NCI-H1048 (cell line): ENCODE measurements around the gene CAPZA1.

Experiments used
- DNase-seq: peaks from one replicate; lab custom pipeline; 2025; lab: John Stamatoyannopoulos, UW

The CAPZA1 gene

GRCh38 chr1:112715264-112716053 is 95.8 kb downstream of the CAPZA1 start, which contains the start of gene PPM1J:
Gene PPM1J, minus strand, starts transcription at chr1:112715332. Its CDS starts 31 bp downstream, at chr1:112715301.
- DNase-seq, result peak; percentile 77

GRCh38 chr1:112716133-112716720 is 96.6 kb downstream of the CAPZA1 start:
- peak; percentile 74 for DNase-seq

GRCh38 chr1:112717263-112717873 is 97.7 kb downstream of the CAPZA1 start:
- no peak for DNase-seq

- peak; percentile 56 for DNase-seq
These were observed 99.2 kb downstream of the CAPZA1 start for GRCh38 chr1:112718691-112719418.

GRCh38 chr1:112719706-112720105 is 100.1 kb downstream of the CAPZA1 start:
- no peak for DNase-seq

- no peak for DNase-seq
These were observed 101.2 kb downstream of the CAPZA1 start for GRCh38 chr1:112720800-112721199.
